PC-3 (cell line): ENCODE data around the gene FHAD1. TPM values are rescaled to one million over a fixed set of nuclear protein-coding genes. Genes with fewer than 3 reads are reported as not detected.

Experiments
- ATAC-seq: fragments of 200-7000 bp; cut with Tn5 transposase; 2 replicates; pipeline ENCODE4 v1.9.1; 2020; ENCODE audit warnings: mild to moderate bottlenecking, moderate library complexity
- BruUV-seq: library from RNA; stranded (reverse); fragments of 400-500 nt; replicated peaks from 2 replicates; lab custom pipeline; 2021; lab: Mats Ljungman, UMichigan
- CTCF ChIA-PET: fragments of 300-600 bp; sonication (Branson Sonifier 250); formaldehyde crosslinking; loops from one replicate; lab custom pipeline; 2022; ENCODE audit warnings: antibody characterized with exemption; lab: Charles Lee
- POLR2A ChIA-PET: fragments of 300-600 bp; sonication (Branson Sonifier 250); formaldehyde crosslinking; loops from one replicate; lab custom pipeline; 2022; ENCODE audit warnings: antibody characterized with exemption; ENCODE audit not compliant: unreplicated experiment; lab: Charles Lee
- DNase-seq: peaks from one replicate; pipeline ENCODE4 v3.0.0-alpha.2; 2015
- H2AFZ ChIP-seq: fragments of 300-600 bp; sonication (generic); 2 replicates; pipeline ENCODE4 v1.6.0; 2016; ENCODE audit warnings: antibody characterized with exemption, low read length
- H3F3A ChIP-seq: fragments of 300-600 bp; sonication (generic); one replicate; pipeline ENCODE4 v1.6.0; 2017; ENCODE audit warnings: antibody characterized with exemption, low read length, control low read depth, mild to moderate bottlenecking; ENCODE audit not compliant: unreplicated experiment
- H3K27ac ChIP-seq: fragments of 300-600 bp; sonication (generic); 2 replicates; pipeline ENCODE4 v1.5.1; 2016; ENCODE audit warnings: mild to moderate bottlenecking, low read length
- H3K27me3 ChIP-seq: fragments of 300-600 bp; sonication (generic); 2 replicates; pipeline ENCODE4 v1.6.1; 2016; ENCODE audit warnings: low read length, mixed read lengths
- H3K36me3 ChIP-seq: fragments of 300-600 bp; sonication (generic); 2 replicates; pipeline ENCODE4 v1.6.1; 2016; ENCODE audit warnings: low read depth, mixed run types, low read length, mixed read lengths
- H3K4me1 ChIP-seq: fragments of 300-600 bp; sonication (generic); 2 replicates; pipeline ENCODE4 v1.5.1; 2016; ENCODE audit warnings: low read length; ENCODE audit not compliant: insufficient read depth
- H3K4me2 ChIP-seq: fragments of 300-600 bp; sonication (generic); 2 replicates; pipeline ENCODE4 v1.6.0; 2016; ENCODE audit warnings: low read length
- H3K4me3 ChIP-seq: fragments of 300-600 bp; sonication (generic); 2 replicates; pipeline ENCODE4 v1.5.1; 2016; ENCODE audit warnings: mild to moderate bottlenecking, low read length, mixed read lengths
- H3K79me2 ChIP-seq: fragments of 300-600 bp; sonication (generic); 2 replicates; pipeline ENCODE4 v1.6.1; 2017; ENCODE audit warnings: low read length, mixed read lengths
- H3K9ac ChIP-seq: fragments of 300-600 bp; sonication (generic); 2 replicates; pipeline ENCODE4 v1.6.0; 2016; ENCODE audit warnings: mild to moderate bottlenecking, low read length
- H3K9me2 ChIP-seq: fragments of 300-600 bp; sonication (generic); replicated peaks from 2 replicates; pipeline ENCODE4 v1.6.1; 2016; ENCODE audit warnings: mixed run types, low read length, mixed read lengths
- H3K9me3 ChIP-seq: fragments of 300-600 bp; sonication (generic); 2 replicates; pipeline ENCODE4 v1.6.1; 2016; ENCODE audit warnings: low read length, mixed read lengths
- H4K20me1 ChIP-seq: fragments of 300-600 bp; sonication (generic); 2 replicates; pipeline ENCODE4 v1.6.1; 2016; ENCODE audit warnings: low read length, mixed read lengths
- EZH2 ChIP-seq: fragments of 300-600 bp; sonication (generic); IDR thresholded peaks from one replicate; pipeline ENCODE4 v1.6.1; 2017; ENCODE audit warnings: antibody characterized with exemption, mild to moderate bottlenecking, low read length; ENCODE audit not compliant: unreplicated experiment
- EZH2phosphoT487 ChIP-seq: fragments of 300-600 bp; sonication (generic); IDR thresholded peaks from 2 replicates; pipeline ENCODE4 v1.6.1; 2018; ENCODE audit warnings: mild to moderate bottlenecking, antibody characterized with exemption, low read length, borderline replicate concordance
- intact Hi-C: fragments of 100-400 bp; cut with micrococcal nuclease; formaldehyde crosslinking; loops from 2 replicates; pipeline ENCODE4 v1.9.0; 2023
- total RNA-seq: library from RNA; depleted of rRNA; stranded (reverse); fragments of >200 nt; gene quantifications from 2 replicates; pipeline ENCODE4 v1.2.3, GENCODE V29; 2014
- TF ChIP-seq, protein P1 (sequence below): fragments of 300-600 bp; sonication (generic); conservative IDR thresholded peaks from 2 replicates; pipeline ENCODE4 v1.5.1; 2017; ENCODE audit warnings: antibody characterized with exemption, low read depth, mild to moderate bottlenecking, low read length

The FHAD1 gene
- total RNA-seq, 1 experiment from 2014 or later = 0.95 TPM

DNA sequence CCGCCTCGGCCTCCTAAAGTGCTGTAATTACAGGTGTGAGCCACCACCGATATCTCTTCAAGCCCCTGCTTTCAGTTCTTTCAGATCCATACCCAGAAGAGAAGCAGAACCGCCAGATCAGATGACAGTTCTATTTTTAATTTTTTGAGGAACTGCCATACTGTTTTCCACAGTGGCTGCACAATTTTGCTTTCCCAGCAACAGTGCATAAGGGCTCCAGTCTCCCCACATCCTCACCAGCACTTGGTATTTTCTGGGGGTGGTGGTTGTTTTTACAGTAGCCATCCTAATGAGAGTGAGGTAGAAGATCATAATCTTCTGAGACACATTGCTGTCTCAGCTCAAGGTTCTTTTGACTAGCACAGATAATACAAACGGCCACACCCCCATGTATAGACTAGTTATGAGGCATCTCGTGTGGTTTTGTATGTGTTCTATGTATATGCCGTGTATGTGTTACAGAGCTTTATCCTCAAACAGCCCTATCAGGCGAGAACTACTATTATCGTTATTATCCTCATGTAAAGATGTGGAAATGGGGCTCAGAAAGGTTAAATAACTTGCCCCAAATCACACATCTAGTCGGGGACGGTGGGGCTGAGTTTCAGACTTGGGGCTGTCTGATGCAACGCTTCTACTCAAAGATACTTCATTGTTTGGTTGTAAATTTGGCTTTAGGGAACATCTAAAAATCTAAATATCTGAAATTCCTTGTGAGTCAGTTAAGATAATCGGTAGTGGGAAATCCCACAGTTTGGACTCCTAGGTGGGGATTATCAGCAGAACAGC is 12.0 kb downstream of the FHAD1 start:
- no peak overlapping the region for H3K9ac ChIP-seq
- TF ChIP-seq EZH2 (no peak), EZH2phosphoT487 (no peak)
- TF ChIP-seq, protein P1, sequence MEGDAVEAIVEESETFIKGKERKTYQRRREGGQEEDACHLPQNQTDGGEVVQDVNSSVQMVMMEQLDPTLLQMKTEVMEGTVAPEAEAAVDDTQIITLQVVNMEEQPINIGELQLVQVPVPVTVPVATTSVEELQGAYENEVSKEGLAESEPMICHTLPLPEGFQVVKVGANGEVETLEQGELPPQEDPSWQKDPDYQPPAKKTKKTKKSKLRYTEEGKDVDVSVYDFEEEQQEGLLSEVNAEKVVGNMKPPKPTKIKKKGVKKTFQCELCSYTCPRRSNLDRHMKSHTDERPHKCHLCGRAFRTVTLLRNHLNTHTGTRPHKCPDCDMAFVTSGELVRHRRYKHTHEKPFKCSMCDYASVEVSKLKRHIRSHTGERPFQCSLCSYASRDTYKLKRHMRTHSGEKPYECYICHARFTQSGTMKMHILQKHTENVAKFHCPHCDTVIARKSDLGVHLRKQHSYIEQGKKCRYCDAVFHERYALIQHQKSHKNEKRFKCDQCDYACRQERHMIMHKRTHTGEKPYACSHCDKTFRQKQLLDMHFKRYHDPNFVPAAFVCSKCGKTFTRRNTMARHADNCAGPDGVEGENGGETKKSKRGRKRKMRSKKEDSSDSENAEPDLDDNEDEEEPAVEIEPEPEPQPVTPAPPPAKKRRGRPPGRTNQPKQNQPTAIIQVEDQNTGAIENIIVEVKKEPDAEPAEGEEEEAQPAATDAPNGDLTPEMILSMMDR = no peak
- H4K20me1 ChIP-seq = no peaks in the 10 kb centered on the region
- H3K4me1 ChIP-seq = no peaks in the 10 kb centered on the region
- ChIA-PET CTCF (no interaction called here), POLR2A (no interaction called here)
- no peaks in the 10 kb centered on the region for H3K9me3 ChIP-seq
- H3K27me3 ChIP-seq = no peaks in the 10 kb centered on the region
- H3K9me2 ChIP-seq = no peaks in the 10 kb centered on the region
- no peaks in the 10 kb centered on the region for H3K36me3 ChIP-seq
- H3F3A ChIP-seq = no peaks in the 10 kb centered on the region
- ATAC-seq (no peak), DNase-seq (no peak)
- BruUV-seq = no TSS peak
- intact Hi-C loops = no loop called here
- no peak overlapping the region for H3K27ac ChIP-seq
- no peaks in the 10 kb centered on the region for H3K79me2 ChIP-seq
- no peak overlapping the region for H3K4me2 ChIP-seq
- H2AFZ ChIP-seq = no peak overlapping the region
- no peak overlapping the region for H3K4me3 ChIP-seq

DNA sequence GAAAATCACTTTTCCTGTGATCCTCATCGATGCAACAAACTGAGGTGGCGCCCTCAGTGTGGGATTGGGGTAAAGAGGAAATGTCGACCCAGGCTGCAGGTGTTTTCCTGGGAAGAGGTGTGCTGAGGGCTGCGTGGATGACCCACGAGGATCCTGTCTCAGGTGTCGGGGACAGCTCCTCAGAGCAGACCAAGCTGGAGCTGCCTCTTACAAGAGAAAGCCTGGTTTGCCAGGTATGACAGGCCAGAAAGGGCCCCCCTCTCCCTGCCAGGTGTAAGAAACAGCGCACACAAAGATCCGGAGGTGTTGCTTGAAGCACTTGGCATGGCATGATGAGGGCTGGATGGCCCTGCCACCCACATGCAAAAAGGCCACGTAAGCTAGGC is 12.6 kb downstream of the FHAD1 start:
- DNase-seq (no peak), ATAC-seq (no peak)
- no peaks in the 10 kb centered on the region; the same call in 1 of the 2 replicates for H3K36me3 ChIP-seq
- H4K20me1 ChIP-seq = no peaks in the 10 kb centered on the region
- H3K27ac ChIP-seq = no peak overlapping the region
- ChIA-PET POLR2A (no interaction called here), CTCF (no interaction called here)
- no TSS peak for BruUV-seq
- H3K9me3 ChIP-seq = no peaks in the 10 kb centered on the region
- intact Hi-C loops = no loop called here
- no peak overlapping the region for H3K9ac ChIP-seq
- H3K79me2 ChIP-seq = no peaks in the 10 kb centered on the region
- H3F3A ChIP-seq = no peaks in the 10 kb centered on the region
- H2AFZ ChIP-seq = no peak overlapping the region
- H3K4me2 ChIP-seq = no peak overlapping the region
- H3K4me1 ChIP-seq = no peaks in the 10 kb centered on the region
- no peak overlapping the region for H3K4me3 ChIP-seq
- no peaks in the 10 kb centered on the region for H3K27me3 ChIP-seq
- TF ChIP-seq EZH2phosphoT487 = no peak
- no peak for TF ChIP-seq EZH2
- TF ChIP-seq, protein P1 = no peak
- no peaks in the 10 kb centered on the region for H3K9me2 ChIP-seq
